ENCODE results near the gene NGFR.

DNA sequence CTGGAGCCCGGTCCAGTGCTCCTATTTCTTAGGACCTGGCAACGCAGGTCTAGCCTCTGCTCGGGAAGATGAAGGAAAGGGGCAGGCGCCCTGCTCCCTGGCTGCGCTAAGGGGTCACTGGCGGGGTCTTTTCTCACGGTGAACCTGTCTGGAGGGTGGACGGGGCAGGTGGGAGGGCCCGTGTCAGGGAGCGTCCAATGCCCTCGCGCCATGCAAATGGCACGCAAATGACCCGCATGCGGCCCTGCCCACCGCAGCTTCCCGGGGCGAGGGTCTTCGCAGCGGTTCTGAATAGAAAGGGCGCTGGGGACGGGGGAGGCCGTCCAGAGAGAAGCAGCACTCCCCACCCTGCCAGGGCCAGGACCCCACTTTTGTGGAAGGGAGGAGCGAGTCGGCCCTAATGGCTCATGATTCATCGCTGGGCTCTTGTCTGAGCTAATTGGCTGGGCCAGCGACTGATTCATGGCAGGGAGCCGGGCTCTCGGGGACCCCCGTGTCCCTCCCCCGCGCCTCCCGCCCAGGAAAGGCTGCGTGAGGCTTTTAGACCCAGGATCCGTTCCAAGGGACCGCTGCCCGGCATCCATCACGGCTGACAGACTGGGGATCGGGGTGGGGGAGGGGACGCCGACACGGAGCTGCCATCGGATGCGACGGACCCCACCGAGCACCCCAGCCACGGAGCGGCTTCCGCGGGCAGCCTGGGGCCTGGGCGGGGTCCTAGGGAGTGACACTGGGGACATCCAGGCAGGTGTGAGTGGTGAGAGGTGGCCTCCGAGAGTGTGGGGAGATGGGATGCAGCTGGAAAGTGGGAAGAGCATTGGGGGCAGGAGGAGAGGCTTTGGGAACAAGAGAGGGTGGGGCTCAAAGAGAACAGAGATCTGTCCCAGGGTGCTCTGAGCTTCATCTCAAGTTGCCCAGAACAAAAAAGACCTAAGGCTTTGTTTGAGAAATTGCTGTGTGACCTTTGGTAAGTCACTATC, 25.0 kb upstream of the NGFR start:
- no peak for TF ChIP-seq CTCF (conservative IDR thresholded peaks at IDR 0.05 in 1 of 2, IDR thresholded peaks at IDR 0.05 in 1 of 2; ENCODE audit: low read depth in 1 of 2, low read length in 2 of 2)
- TF ChIP-seq EZH2 (IDR thresholded peaks at IDR 0.05; ENCODE audit: low read length, missing control alignments): peak; percentile 4
